Activated CD8-positive, alpha-beta memory T cell treated with anti-CD3 and anti-CD28 coated beads, Interleukin-2, amount 50 U/mL, for 24 hours (primary cell): ENCODE measurements around the gene SAP25.
A peak's percentile ranks its signal among the peaks of the same experiment; 100 is the strongest.
"Not testable (repeated sequence)": the region's sequence is repeated elsewhere in the genome, so short reads cannot be mapped to it uniquely, and the experiment has no call there.

ENCODE experiments used
- DNase-seq: peaks from one replicate; pipeline ENCODE4 v3.0.0-alpha.2; 2020; ENCODE audit errors: extremely low read depth

SAP25 gene

DNA sequence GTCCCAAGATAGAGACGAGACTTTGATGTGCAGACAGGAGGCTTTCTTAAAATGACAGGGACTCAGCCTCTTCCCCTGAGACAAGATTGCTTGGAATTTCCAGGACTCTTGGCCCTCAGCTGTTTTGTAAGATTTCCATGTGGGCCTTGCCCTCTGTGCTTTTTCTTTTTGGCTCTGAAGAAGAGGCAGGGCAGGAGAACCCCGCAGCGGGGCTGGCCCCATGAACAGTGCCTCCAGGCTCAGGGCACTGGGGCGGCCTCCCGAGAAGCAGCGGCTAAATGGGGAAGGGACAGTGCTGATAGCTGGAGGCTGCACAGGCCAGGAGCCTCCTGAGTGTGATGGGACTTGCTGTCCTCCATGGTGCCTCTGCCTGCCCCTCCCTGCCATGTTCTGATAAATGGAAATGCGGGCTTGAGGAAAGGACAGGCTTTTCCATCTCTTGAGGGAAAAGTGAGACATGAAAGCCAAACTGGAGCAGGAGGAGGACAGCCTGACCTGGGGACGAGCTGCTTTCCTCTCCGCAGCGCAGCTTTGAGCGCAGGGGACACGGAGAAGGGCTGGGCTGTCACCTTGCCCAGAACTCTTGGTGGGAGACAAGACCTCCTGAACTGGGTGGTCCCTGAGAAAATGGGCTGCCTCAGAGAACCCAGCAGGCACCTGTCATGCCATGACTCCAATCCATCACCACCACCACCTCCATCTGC lies 12.1 kb downstream of the SAP25 start:
- DNase-seq: no peak

DNA sequence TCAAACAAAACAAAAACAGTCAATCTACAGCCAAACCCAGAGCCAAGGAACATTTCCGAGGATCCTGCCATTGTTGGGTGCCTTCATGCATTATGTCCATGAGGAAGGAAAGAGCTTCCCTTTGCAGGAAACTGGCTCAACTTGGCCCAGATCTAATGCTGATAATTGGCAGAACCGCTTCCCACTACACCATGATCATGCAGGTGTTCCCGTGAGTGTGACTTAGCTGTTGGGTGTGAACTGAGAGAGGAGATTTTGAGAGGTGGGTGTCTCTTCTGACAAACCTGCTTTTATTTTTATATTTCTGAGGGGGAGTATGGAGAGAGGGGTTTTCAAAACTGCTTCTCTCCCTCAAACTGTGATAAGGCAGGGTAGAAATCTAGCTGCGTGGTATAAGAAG lies 14.6 kb downstream of the SAP25 start:
- DNase-seq: no peak

DNA sequence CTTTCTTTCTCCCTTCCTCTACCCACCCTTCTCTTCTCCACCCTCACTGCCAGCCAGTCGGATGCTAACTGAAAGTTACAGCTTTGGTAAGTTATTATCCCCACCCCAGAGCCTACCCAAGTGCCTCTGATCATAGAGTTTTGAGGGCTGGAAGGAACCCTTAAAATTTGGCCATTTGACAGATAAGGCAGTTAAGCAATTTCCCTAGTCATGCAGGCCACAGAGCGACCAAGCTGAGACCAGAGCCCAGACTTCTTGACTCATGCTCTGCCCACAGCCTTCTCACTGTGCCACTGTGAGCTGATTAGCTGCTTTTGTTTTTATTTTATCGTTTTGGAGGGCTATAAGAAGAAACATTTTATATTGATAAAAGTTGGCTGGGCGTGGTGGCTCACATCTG lies 17.2 kb downstream of the SAP25 start:
- DNase-seq: no peak

DNA sequence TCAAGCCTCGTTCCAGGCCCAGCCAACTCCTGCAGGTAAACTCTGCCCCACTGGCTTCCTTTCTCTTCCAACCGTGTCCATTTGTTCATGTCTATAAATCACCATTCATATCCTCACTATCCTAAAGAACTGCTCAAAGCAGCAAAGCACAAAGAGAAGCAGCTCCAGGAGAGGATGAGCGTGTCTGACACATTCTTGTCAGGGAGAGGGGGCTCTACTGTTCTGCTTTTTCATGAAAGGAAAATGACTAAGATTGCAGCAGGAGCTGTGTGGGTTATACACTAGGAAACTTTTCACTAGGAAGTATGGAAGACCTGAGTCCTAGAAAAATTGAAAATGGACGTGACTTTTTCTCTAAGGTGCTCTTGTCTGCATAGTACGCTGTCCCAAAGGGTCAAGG lies 18.0 kb downstream of the SAP25 start:
- DNase-seq: no peak

DNA sequence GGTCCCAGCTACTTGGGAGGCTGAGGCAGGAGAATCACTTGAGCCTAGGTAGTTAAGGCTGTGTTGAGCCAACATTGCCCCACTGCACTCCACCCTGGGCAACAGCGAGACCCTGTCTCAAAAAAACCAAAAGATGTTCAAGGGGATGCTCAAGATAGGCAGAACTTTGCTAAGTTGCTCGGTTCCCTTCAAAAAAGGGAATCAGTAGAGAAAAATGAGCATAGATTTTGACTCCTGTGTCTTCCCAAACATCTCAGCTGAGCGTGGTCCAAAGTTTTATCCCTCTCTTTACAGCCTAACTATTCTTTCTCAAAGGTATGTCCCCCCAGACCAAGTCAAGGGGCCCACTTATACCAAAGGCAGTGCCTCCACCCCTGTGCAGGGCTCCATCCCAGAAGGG lies 20.7 kb downstream of the SAP25 start:
- no peak for DNase-seq

DNA sequence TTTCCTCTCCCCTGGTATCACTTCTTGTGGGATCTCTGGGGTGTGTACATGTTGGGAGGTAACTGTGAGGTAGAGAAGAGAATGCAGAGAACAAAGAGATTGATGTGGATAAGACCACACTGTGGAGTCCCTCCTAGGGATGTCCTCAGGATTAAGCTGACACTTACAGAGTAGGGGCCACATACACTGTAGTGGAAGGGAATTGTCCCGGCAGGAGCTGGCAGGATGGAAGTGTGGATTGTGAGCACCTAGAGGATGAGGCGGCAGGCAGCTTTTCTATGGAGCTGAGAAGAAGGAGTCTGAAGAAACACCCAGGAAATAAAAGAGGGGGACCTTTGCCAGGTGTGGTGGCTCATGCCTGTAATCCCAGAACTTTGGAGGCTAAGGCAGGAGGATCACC lies 21.2 kb downstream of the SAP25 start:
- DNase-seq: no peak

DNA sequence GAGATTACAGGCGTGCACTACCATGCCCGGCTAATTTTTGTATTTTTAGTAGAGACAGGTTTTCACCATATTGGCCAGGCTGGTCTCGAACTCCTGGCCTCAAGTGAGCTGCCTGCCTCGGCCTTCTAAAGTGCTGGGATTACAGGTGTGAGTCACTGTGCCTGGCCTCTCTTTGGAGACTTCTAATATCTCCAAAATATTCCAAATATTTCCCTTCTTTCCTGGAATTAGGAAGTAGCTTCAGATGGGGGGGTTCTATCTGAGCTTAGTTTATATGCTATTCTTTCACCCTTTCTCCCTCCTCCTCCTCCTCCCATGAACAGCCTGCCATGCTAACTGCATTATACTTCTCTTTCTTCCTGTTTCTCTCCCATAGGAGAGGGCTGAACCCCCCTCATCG lies 25.3 kb downstream of the SAP25 start:
- DNase-seq: not testable (repeated sequence)

DNA sequence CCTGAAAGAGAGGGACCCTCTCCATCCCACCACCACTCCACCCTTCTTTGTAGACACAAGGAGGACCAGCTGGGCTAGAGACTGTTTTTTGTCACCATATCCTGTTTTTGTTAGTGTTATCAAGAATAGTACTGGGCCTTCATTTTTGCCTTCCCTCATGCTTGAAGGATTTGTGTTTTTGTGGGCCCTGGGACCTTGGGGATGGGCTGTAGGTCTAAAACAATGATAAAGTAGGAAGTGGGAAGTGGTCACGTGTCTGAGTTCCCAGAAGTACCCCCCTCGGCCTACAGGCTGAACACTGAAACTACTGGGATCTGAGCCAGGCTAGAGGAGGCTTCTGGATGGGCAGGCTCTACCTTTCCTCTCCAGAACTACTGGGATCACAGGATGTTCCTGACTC lies 25.8 kb downstream of the SAP25 start:
- DNase-seq: no peak

DNA sequence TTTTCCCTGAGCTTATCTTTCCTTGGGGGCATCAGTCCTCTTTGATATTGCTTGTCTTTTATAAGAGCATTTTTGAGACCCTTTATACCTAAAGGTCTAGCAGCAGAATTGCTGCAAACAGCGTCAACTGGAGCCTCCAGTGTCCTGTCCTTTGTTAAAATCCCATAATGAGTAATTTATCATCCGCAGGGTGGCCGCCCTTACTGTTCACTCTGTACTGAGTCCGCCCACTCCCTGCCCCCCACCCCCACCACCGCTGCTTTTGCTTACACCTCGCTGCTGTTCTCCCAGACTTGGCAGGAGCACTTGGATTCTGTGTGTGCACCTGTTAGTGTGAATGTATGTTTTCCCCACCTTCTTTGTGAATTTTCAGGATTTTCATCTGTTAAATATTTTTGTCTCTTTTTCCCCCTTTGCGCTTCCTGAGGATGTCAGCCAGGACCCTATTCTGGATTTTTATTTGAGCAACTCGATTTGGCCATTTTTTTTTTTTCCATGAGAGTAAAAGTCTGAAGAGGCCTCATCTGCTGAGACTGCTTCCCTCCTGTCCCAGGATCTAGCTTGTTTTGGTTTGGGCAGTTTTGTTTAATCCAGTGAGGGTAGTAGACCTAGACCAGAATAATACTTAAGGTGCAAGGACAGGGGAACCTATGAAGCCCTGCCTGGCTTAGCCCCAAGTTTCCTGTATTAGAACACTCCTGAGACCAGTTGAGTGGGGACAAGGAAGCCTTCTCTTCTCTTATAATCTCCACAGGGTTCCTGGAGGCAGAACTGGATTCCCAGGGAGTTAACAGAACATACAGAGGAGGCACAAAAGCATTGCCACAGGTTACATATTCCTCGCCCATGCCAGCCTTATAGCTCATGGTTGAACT lies 26.5 kb downstream of the SAP25 start:
- DNase-seq: no peak

DNA sequence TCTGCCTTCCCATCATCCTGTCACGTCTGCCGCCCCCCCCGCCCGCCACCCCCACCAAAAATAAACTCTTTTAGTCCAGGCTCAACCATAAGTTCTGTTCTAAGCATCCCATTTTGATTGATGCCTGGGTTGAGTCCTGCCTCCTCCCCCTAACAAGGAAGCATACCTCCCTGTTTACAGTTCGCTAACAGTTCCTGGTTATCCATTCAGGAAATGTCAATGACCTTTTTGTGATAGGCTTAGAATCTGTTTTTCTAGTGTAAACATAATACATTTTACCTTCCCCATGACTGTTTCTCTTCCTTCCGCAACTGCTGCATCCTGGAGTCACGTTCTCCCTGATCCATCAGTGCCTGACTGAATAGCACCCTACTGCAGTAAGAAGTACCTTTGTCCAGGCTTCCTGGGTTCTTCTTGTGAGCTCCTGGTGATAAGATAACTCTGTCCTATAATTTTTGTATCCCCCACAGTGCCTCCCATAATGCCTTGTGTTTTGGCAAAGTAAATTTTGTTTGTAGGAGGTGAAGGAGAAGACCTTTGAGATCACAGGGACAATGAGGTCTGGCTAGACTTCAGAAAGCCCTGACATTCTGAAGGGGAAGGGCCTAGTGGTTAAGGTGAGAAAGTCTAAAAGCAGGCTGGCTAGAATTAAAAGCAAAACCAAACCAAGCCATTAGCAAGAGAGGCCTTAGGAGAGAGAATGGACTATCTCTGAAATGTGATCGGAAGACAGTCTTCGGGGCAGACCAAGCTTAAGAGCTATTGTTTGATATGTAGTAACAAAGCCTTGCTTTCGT lies 27.4 kb downstream of the SAP25 start:
- DNase-seq: no peak

DNA sequence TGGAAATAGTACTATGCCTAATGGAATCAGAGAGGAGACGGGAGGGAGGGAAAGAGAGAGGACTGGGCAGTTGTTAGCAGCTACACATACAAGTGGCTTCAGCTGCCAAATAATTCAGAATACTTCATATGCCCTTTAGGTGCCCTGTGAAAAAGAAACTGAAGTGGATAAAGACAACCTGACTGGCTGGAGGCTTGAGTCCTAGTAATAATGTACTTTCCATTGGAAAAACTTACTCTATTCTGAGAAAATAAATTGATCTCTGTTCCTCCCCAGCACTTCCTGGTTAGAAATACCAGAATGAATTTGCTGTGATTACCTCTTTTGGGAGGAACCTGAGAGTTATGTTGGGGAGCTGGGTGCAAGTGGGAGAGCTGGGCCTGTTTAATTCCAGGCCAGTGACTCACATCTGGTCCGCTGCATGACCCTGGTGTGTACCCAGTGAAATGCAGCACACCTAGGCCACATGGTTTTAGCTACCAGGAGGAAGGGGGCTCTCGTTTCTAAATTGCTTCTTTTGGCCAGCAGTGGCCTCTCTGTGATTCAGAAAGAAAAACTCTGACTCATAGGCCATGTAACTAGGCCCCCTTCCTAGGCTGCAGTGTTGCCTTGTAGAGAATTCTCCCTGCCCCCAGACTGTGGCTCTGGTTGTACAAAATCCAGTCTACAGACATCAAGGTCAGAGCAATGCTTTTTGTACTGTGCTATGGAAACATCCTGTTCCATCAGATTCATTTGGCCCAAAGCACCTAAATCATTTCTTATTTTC lies 28.2 kb downstream of the SAP25 start:
- no peak for DNase-seq

DNA sequence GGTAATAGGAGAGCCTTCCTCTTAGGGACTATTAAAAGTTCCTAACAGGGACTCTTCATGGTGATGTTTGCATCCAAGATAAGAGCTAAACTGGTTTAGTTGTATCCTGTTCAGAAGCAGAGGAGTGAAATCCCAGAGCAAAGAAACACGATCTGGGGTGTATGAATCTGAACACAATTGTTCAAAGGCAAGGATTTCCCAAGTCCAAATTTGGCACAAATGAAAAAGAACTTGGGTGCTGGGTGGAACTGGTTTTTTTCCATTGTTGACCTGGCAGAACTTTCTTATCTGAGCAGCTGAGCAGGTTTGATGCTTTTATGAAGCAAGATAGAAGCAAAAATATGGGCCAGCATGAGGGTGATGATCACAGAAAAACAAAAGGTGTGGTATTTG lies 28.7 kb downstream of the SAP25 start:
- no peak for DNase-seq

DNA sequence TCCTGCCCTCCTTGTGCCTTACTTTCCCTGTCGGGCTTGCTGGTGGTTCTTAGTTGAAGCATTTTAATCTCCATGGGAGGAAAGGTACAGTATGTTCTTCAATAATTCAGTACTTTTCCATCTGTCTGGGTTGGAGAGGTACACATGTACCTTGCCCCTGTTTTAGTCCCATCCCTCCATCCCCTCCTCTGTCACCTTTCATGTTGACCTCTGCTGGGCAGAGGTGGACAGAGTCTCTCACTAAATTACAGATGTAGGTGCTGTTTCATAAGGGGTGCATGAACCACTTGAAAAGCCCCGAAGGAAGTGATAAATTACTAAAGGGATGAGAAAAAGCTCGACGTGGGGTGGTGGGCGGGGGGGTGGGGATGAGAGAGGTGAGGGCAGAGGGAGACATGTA lies 29.3 kb downstream of the SAP25 start:
- no peak for DNase-seq

DNA sequence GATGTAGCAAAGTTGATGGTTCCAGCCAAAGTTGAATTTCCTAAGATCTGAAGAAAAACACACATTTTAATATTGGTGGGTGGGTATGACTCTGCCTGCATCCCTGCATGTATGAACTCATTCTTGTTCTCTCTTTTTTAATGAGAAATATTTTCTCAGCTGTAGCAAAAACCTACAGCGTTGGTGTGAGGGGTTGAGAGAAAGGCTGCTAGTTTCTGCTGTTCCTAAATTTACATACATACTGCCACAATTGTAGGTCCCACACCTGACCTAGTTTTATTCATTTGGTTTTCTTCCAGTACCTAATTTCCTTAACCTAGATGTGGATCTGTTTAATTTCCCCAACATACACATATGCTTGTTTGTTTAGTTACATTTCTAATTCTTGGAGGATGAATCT lies 30.1 kb downstream of the SAP25 start:
- DNase-seq: no peak

DNA sequence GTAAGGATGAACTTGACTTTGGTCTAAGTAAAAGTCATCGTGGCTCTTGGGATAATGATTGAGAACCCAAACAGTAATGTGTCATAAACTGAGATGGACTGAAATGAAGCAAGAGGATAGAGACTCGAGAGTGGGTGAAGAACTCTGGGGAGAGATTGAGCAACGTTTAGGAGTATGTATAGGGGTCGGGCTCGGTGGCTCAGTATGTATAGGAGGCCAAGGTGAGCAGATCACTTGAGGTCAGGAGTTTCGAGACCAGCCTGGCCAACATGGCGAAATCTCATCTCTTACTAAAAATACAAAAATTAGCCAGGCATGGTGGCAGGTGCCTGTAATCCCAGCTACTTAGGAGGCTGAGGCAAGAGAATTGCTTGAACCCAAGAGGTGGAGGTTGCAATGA lies 32.4 kb downstream of the SAP25 start:
- not testable (repeated sequence) for DNase-seq

DNA sequence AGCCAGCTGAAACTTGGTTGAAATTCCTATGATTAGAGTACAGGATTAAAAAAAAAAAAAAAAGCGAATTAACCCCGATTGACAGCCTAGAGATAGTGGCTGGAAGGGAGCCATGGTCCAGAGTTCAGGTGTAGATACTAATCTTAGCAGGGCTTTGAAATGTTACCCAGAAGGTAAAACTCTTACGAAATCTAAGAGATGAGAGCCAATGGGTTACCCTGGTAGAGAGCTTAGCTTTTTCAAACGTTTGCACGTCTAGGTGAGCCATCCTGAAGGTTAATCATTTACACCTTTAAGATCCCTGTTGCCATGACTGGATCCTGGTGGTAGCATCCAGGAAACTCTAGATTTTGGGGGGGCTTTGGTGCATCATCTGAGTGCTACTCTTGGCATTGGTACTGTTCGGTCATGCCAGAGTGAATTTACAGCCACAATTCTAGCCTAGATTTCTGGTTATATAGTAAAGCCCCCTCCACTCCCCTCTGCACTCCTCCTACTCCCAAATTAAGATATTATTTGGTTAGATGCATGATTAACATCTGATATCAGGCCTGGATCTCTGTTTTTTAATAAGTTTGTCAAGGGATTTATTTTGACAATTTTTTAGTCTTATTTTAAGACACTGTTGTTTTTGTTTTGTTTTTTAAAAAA lies 33.5 kb downstream of the SAP25 start:
- no peak for DNase-seq

DNA sequence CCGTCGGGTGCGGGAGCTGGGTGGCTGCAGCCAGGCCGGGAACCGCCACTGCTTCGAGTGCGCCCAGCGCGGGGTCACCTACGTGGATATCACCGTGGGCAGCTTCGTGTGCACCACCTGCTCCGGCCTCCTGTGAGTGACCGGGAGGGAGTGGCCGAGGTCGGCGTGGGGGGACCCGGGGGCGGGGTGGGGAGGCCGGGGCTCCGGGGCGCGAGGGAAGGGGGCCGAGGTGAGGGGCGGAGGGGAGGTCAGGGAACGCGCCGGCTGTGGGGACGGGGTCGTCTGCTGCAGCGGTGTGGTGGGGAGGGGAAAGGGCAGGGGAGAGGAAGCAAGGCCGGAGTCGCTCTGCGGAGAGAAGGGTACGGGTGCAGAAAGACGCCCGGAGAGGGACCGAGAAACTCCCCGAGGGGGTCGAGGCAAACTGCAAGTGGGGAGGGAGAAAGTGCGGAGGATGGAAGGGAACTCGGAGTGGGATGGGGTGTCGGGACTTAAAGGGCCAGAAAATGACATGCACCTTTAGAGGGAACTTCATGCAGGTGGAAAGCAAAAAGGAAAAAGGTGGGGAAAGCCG lies 34.2 kb downstream of the SAP25 start:
- DNase-seq: no peak

DNA sequence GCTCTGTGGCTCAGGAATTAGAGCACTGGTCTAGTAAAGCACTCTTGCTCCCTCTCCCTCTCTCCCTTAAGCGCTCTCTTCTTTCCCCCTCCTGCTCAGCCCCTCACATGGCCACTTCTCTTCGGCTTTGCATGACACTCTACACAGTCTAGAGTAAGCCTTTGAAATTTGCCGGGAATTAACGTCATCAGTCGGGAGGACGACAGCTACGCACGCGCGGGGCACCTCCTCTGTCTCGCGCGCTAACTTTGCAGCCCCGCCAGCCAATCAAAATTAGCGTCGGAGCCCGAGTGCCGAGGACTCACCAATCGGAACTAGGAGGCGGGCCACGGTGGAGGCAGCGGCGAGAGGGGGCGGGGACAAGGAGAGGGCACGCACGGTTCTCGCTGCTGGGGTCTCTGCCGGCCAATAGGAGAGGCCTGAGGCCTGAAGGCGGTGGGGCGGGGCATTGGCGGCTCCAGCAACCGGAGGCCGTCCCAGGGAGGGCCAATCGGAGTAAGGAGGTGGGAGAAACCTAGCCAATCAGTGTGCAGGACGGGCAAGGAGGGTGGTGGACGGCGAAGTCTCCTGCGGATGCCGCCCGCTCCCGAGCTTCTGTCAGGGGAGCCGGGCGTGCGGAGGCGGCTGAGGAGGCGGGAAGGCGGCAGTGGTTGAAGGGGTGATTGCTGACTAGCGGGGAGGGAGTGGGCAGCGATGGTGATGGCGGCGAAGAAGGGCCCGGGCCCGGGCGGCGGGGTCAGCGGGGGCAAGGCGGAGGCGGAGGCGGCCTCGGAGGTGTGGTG lies 34.9 kb downstream of the SAP25 start, which contains the start of gene AGFG2:
Gene AGFG2, plus strand, starts transcription at position 550 of the 782 bp plus-strand sequence. Its CDS starts 144 bp downstream, at position 694.
- peak; percentile 100 for DNase-seq

DNA sequence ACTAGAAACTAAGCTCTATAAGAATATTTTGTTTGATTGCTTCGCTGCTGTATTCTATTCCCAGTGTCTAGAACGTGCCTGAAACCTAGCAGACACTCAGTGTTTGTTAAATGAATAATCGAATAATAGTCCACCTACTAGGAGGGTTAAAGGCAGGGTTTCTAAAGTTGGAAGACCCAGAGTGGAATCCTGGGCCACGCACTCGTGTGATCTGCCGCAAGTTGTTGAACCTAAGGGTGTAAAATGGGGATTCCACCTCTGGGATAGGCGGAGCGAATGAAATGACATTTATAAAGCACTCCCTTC lies 35.4 kb downstream of the SAP25 start:
- DNase-seq: no peak

DNA sequence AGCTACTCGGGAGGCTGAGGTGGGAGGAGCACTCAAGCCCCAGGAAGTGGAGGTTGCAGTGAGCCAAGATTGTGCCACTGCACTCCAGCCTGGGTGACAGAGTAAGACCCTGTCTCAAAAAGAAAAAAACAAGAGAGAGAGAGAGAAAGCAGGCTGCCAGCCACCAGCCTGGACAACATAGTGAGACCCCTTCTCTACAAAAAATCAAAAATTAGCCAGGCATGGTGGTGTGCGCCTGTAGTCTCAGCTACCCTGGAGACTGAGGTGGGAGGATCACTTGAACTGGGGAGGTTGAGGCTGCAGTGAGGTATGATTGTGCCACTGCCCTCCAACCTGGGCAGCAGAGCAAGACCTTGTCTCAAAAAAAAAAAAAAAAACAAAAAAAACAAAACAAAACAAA lies 37.0 kb downstream of the SAP25 start:
- DNase-seq: not testable (repeated sequence)
